ENCODE results near the gene RNF183.
"Not testable (repeated sequence)": the region's sequence is repeated elsewhere in the genome, so short reads cannot be mapped to it uniquely, and the experiment has no call there.

The RNF183 gene

DNA sequence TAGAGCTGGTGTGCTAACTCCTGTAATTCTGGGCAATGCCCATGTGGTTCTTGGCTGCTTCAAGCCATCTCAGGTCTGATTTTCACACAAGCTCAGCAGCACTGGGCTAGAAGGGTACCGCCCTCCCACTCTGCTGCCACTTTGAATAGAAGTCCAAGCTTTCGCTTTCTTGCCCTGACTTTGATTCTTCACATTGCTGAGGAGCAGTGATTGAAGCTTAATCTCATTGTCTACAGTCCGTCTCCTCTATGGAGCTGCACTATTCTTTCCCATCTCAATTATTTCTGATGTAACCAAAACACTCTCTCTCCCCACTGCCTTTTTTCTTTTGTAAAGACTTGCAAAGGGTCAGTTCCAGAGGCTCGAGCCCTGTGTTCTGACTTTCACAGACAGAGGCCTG, 12.9 kb upstream of the RNF183 start:
- DNase-seq (ENCODE audit: low spot score): no peak

DNA sequence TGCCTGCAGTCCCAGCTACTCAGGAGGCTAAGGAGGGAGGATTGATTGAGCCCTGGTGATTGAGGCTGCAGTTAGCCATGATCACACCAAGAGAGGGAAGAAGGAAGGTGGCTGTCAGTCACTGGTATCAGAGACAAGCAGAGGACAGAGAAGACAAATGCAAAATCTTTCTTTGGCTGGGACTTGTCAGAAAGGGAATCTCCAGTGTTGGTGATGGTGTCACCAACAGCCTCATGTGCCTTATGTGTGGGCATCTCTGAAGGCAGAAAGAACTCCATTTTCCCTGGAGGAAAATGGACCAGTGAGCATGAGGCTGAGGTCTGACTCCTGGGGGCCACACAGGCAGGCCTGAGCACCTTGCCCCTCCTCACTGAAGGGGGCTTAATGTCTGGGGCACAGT, 12.1 kb upstream of the RNF183 start:
- DNase-seq (ENCODE audit: low spot score): no peak

GRCh38 chr9:113313261-113313660, 10.1 kb upstream of the RNF183 start:
- DNase-seq (ENCODE audit: low spot score): no peak

DNA sequence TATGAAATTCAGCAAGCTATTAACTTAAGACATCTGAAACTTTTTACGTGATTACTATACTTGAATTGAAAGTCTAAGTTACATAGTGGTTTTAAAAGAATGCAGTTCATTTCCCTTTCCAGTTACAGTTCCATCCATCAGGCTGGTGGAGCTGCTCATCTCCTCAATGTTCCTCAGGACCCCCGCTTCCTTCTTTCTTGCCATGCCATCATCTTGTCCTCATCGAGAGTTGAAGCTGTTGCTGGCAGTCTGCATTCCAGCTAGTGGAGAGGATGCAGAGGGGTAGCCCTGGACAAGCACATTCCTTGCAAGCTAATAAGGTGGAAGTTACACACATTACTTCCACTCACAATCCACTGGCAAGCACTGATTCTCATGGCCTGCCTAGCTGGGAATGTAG, 8.8 kb upstream of the RNF183 start:
- no peak for DNase-seq (ENCODE audit: low spot score)

DNA sequence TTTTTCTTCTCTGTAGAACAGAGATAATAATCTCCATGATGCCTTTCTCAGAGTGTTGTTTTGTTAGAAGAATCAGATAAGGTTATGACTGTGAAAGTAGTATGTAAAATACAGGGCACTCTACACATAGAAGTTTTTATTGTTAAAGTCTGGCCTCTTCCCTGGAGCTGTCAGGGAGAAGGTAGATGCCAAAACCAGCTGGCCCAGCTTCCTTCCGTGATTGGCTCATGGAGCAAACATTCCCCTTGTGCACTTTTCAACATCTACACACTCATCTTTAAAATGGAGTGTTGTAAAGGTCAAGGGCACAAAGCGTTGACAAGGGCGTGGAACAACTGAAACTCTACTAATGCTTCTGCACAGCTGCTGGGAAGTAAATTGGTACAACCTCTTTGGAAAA, 7.4 kb upstream of the RNF183 start:
- DNase-seq (ENCODE audit: low spot score): no peak

GRCh38 chr9:113309204-113309813, 6.1 kb upstream of the RNF183 start:
- peak; percentile 45 for DNase-seq (ENCODE audit: low spot score)

GRCh38 chr9:113307396-113307975, 4.3 kb upstream of the RNF183 start:
- no peak for DNase-seq (ENCODE audit: low spot score)

- DNase-seq (ENCODE audit: low spot score): no peak
Observed at GRCh38 chr9:113306566-113306965, 3.4 kb upstream of the RNF183 start.

- no peak for DNase-seq (ENCODE audit: low spot score)
Observed at GRCh38 chr9:113301548-113301947, 1.6 kb downstream of the RNF183 start.

- DNase-seq (ENCODE audit: low spot score): peak; percentile 49
Observed at GRCh38 chr9:113299800-113300292, 3.3 kb downstream of the RNF183 start.

DNA sequence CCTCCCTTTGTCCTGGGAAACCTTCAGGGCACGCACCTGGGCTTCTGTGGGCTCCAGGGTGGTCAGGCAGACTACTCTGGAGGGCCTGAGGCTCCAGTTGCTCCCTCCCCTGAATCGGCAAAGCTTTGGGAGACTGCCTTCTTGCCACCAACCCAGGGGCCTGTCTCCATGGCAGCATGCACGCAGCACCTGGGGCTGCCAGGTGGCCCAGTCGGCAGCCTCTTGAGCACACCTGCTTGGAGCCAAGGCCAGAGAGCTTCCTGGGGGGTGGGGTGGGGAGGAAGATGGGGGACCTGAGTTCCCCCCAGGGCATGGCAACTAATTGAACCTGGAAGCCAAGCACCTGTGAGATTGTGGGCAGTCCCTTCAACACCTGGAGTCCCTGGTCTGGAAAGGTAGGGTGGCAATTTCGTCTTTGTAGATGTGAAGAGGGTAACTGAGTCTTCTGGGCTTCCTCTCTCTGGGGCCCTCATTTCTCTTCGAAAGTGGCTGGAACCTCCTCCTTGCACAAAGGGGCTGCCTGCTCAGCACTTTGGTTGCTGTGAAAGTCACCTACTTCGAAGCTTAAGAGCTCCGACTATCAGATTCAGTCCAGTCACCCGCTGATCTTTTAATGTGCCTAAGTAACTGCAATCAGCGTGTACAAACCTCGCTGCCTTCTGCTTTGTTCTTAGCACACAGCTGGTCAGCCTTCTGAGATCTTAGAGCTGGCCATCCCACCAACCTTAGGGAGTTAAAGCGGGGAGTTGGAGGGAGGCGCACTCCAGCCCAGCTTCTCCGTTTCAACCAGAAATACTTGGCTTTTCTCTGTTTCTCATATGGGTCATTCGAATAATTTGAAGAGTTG, 4.0 kb downstream of the RNF183 start:
- no peak for DNase-seq (ENCODE audit: low spot score)

DNA sequence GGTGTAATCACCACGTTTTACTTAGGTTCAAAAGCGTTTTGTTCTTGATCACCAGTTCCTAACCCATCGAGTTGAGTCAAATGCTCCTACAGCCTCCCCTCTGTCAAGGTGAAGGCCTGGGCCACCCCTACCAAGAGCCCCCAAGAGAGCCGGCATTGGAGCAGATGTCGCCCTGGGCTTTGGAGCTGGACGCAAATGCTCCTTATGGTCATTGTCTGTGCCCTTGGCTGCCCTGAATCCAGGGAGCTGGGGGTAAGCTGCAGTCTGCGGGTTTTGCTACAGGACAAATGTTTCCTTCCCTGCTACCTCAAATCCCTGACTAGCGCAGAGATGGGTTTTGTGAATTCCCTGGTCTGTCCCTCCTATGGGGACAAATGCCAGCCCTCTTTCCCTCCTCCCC, 4.9 kb downstream of the RNF183 start:
- DNase-seq (ENCODE audit: low spot score): no peak

DNA sequence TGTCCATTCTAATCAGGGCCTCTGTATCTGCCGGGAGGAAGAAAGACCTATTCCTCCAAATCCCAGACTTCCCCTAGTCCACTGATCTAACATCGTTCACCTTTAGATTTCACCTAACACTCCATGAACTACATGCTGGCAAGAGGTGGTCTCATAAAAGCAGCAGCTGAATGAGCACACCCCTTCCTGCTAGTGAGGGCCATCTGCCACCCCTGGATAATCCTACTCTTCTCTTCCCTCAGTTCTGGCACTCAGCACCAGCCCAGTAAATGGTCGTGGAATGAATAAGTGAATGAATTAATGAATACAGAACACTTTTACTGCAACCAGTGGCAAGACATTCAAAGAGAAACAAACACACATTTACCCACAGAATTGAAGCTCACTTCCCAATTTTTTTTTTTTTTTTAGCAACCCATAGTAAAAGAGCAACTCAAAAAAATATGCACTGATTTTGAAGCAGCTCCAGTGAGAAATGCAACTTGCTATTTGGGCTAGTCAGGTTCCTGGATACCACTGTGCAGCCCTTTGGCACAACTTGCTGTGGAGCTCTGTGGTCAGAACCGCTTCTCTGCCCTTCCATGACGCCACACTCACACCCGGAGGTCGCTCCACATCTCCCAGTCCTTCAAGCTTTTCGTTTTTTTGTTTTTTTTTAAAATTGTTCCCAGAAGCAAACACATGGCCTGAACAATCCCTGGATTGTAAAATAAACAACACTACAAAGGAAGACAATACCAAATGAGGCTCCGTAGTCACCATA, 6.2 kb downstream of the RNF183 start:
- no peak for DNase-seq (ENCODE audit: low spot score)

DNA sequence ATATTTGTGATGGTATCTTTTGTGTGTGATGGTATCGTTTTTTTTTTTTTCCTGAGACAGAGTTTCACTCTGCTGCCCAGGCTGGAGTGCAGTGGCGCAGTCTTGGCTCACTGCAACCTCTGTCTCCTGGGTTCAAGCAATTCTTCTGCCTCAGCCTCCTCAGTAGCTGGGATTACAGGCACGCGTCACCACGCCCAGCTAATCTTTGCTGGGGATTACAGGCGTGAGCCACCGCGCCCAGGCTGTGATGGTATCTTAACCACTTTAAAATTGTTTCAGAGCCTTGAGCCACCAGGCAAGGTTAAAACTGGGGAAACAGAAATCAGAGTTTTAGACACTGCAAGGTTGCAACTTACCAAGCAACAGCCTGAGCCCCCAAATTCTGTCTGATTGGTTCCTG, 6.9 kb downstream of the RNF183 start:
- not testable (repeated sequence) for DNase-seq (ENCODE audit: low spot score)

DNA sequence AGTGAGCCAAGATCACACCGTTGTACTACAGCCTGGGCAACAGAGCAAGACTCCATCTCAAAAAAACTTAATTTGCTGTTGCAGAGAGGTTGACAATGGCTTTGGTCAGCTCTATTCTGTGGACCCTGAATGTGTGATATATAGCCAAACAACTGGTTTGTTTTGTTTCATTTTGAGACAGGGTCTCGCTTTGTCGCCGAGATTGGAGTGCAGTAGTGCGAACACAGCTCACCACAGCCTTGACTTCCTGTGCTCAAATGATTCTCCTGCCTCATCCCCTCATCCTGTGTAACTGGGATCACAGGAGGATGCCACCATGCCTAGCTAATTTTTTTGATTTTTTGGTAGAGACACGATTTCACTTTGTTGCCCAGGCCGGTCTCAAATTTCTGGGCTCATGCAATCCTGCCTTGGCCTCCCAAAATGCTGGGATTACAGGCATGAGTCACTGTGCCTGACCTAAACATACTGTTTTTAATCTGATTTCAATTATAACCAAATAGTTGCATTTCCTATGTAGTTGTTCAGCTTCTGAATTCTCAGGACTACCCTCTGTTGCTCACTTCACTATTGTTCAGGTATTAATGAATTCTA, 9.8 kb downstream of the RNF183 start:
- no peak for DNase-seq (ENCODE audit: low spot score)

DNA sequence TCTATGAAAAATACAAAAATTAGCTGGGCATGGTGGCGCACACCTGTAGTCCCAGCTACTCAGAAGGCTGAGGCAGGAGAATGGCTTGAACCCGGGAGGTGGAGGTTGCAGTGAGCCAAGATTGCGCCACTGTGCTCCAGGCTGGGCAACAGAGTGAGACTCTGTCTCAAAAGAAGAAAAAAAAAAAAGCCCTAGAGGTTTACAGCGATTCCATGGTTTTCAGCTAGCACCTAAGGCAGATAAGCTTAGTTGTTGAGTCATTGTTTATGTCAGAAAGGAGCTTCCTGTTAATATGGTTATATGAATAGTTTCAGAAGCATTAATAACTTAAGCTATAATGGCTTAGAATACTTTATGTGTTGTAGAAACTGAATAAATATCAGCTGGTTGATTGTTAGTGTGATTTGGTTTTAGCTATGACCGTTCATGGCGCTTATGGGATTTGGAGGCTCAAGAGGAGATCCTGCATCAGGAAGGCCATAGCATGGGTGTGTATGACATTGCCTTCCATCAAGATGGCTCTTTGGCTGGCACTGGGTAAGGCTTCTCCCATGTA, 13.0 kb downstream of the RNF183 start:
- DNase-seq (ENCODE audit: low spot score): no peak

- no peak for DNase-seq (ENCODE audit: low spot score)
Observed at GRCh38 chr9:113289091-113289490, 14.1 kb downstream of the RNF183 start.

GRCh38 chr9:113281356-113281755, 21.8 kb downstream of the RNF183 start:
- DNase-seq (ENCODE audit: low spot score): no peak

DNA sequence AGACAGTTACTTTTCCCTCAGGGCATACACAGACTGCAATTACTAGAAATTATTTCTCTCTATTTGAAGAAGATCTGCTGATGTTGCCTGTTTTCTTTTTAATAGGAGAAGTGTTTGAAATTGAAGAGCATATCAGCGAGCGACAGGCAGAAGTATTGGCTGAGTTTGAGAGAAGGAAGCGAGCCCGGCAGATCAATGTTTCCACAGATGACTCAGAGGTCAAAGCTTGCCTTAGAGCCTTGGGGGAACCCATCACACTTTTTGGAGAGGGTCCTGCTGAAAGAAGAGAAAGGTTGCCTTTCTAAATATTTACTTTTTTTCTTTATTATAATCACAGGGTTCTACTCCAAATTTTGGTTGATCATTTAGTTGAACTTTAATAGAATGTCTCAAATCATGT, 24.3 kb downstream of the RNF183 start:
- no peak for DNase-seq (ENCODE audit: low spot score)

DNA sequence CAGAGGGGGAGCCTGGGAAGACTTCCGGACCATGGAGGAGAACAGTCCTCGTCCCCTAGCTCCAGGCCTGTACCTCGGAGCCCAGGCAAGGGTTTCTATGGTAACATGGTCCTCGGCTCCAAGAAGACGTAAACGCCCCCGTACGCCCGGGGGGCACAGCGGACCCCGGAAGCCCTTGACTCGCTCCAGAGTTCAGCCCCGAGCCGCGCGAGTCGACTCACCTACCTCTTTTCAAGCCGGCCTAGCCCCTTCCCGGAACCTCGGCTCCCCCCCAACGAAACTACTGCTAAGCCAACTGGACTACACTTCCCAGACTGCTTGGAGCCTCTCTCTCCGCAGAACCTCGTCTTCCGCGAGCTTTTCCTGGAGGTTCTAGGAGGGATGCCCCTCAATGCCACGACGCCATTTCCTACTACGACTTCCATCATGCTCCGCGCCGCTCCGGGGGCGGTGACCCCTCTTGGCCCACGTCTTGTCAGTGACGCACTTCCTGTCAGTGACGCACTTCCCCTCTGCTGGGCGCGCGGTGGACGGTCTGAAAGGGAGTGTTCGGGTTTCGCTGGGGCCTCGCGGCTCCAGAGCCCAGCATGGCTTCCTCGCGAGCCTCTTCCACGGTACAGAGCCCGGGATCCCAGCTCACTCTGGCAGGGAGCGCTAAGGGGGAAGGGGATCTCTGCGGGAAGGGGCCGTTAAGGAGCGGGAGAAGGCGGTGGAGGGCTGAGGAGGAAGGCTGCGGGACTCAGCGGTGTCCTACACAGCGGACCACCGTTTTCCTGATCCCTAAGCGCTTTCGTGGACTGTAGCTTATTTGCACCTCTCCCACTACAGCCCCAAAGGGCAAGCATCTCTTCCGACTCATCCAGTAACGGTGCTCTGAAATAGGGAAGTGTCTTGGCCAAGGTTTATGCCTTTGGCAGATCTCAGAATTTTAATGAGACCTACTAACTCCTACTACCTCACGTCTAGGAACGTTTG, 27.7 kb downstream of the RNF183 start, which contains the start of the genes CDC26 and PRPF4:
TSS of gene CDC26 (minus strand) at position 416 of the 975 bp plus-strand sequence. CDS start 3,065 bp downstream, outside the sequence.
TSS of gene PRPF4 (plus strand) at position 502 of the 975 bp plus-strand sequence. CDS start at position 588, 86 bp downstream.
- DNase-seq (ENCODE audit: low spot score): peak; percentile 96

All from LoVo (cell line).